HG02884 (cell line): ENCODE data around the gene C17orf67.

Experiments used
- ATAC-seq: cut with Tn5 transposase; IDR thresholded peaks from one replicate; pipeline ENCODE4 v1.9.1; 2021; ENCODE audit warnings: mild to moderate bottlenecking, moderate library complexity; ENCODE audit not compliant: unreplicated experiment

The C17orf67 gene, protein sequence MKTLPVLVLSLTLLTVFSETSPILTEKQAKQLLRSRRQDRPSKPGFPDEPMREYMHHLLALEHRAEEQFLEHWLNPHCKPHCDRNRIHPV

DNA sequence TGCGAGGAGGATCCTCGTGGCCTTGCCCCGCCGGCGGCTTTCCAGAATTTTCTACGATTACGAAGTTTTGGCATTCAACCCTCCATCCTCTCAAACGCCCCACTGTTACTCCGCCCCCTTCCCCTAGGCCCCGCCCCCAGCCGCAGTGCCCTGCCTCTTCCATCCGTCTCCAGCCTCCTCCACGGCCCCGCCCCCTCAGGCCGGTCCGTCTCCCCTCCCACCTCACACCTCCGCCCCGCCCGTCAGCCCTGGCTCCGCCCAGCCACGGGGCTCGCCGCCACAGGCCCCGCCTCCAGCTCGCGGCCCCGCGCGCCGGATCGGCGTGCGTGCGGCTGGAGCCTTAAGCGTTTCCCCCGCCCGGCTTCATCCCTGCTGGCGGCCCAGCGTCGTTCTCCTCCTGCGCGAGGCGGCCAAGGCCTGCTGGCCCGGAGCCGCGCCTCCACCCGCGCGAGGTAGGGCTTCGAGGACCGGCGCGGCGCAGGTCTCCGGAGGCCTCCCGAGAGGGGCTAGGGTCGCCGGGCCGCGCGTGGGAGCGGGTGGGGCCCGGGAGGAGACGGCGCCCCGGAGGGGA, at the start of gene C17orf67, which contains the start of gene DGKE:
TSS of gene C17orf67 (minus strand) at position 112 of the 571 bp plus-strand sequence. CDS start 18,110 bp downstream, outside the sequence.
TSS of gene DGKE (plus strand) at position 343 of the 571 bp plus-strand sequence. CDS start 645 bp downstream, outside the sequence.
- ATAC-seq, result peak; percentile 62

DNA sequence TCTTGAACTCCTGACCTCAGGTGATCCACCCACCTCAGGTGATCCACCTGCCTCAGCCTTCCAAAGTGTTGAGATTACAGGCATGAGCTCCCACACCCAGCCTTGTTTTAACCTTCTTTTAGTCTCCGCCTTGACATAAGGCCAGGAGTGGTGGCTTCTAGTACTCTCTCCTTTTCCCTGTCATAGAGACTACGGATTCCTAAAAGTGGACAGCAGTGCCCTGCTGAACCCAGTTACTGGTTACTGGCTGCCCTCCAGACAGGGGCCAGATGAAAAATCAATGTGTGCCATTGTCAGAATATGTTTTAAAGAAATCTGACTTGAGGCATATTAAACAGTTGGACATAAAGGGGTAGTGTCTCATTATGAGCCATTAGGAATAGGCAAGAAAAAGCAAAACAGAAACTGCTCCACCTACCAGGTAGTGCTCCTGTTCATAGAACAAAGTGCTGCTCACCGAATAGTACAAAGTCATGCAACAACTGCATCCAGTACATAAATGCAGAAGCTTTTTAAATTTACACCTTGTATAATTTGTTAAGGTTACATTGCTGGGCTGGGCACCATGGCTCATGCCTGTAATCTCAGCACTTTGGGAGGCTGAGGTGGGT, 48.1 kb upstream of the C17orf67 start:
- no peak for ATAC-seq

DNA sequence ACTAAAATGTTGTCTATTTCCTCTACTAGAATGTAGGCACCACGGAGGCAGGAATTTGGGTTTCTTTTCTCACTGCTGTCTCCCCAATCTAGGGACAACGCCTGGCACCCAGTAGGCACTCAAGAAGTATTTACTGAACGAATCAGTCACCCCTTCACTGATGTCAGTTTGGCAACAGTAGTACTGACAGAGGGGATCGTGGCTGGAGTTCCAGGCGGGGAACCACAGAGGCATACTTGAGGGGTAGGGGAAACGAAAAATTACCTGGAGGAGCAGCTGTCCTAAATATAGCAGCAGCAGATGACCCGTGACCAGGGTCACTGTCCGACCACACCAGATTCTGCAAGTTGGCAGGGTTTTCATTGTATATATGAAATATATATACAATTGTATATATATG, 46.9 kb upstream of the C17orf67 start:
- ATAC-seq, result no peak

DNA sequence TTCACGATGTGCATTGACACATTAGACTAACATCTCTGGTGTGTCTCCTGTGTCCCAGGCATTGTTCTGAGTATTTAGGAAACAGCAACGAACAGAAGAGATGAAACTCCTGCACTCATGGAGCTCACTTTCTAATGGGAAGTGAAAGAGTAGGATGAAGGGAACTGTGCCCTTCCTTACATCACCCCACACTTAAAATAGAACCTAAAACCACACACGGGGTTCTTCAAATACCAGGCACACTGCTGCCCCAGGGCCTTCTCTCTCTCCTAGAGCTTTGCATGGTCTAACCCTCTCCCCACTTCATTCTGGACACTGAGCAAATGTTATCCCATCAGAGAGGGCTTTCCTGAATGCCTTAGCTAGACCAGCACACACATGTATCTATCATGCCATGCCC, 46.4 kb upstream of the C17orf67 start:
- ATAC-seq, result no peak

DNA sequence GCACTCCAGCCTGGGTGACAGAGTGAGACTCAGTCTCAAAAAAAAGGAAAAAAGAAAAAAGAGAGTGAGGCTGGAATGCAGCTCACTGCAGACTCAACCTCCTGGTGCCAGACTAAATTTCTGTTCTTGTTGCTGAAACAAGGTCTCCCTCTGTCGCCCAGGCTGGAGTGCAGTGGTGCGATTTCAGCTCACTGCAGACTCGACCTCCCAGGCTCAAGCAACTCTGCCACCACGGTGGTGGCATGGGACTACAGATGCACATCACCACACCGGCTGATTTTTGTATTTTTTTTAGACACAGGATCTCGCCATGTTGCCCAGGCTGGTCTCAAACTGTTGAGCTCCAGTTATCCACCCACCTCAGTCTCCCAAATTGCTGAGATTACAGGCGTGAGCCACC, 45.6 kb upstream of the C17orf67 start:
- no peak for ATAC-seq

DNA sequence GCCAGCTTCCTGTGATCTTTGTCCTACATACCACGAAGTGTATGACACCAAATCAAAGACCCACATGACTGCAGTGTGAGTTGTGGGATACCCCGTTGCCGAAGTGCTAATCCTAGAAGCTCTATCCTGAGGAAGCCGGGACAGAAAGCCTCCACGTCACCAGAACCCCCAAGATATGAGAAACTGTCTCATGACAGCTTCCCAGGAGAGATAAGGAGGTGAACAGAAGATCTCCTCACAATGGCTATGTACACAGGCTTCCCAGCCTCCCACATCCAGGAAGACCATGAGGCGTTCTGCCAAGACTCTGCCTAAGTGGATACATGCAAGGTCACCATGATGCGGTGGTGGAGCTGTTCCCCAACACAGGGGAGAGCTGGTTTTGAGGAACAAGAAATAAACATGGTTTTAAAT, 43.1 kb upstream of the C17orf67 start:
- ATAC-seq, result no peak

DNA sequence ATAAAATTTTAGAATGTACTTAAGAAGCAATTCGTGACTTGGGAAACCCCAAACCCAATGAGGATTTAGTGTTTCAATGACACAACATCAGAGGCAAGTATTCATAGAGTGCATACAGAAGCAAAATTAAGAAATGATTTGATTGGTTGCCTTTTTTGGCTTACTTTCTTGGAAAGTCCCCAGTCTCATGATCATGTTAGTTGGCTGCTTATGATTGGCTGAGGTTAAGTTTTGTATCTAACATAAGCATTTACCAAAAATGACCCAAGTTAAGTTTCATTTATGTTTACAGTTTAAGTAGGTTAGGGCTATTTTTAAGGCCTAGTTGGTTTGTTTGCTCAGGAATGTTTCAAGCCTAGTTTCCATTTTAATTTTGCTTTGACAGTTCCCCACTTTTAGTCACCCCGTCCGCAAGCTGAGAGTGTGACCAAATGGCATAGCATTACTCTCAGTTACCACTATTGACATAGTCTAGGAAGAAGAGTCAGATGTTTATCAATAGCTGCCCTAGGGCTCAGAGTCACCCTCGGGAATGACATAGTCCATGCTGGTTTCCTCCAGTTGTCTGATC, 36.4 kb upstream of the C17orf67 start:
- peak; percentile 63 for ATAC-seq

DNA sequence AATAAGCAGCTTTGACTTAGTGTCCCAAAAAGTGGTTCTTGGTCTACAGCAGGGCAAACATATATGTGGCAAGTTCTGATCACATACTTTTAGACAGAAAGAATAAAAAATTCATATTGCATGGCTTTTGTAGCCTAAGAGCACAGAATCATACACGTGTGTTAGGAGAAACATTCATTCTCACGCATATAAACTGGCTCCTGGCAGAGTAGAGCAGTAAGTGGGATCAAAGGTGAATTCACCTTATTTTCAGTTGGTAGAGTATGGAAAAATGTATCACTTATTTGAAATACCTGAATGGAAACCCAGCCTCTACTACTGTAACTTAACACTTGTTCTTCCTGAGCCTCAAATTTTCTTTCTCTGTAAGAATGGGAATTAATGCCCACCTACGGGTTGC, 35.0 kb upstream of the C17orf67 start:
- no peak for ATAC-seq

DNA sequence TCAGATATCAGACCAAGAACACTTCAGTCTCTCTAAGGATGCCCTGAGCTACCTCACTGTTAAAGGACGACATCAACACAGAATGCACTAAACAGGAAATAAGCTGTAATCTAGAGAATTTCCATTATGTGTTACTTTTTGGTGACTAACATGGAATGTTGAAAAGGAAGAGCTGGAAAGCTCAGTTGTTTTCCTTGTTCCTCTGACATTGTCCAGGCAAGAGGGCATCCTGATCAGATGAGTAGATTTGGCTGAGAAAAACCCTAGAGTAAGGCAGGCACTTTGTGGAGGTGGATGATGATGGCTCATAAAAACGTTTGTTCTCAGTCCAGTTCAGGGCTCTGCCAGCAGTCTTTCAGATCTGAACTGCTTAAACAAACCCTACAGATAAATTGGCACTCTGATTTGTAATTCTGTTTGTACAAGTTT, 34.2 kb upstream of the C17orf67 start:
- ATAC-seq, result no peak

DNA sequence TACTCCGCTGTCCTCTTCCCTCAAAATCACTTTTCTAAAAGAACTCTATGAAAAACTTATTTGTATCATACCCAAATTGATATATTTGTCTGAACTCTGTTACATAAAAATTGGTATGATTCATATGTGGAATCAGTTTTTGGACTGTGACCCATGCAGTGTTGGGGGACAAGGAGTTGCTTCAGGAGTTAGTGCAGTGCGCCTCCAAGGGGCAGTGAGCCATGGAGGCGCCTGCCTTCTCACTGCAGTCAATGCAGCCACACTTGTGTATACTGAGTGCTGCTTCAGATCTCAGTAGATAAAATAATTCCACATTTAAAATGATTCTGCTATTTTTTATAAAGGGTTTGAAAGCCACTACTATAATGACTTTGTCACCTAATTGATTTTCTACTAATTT, 32.8 kb upstream of the C17orf67 start:
- no peak for ATAC-seq

DNA sequence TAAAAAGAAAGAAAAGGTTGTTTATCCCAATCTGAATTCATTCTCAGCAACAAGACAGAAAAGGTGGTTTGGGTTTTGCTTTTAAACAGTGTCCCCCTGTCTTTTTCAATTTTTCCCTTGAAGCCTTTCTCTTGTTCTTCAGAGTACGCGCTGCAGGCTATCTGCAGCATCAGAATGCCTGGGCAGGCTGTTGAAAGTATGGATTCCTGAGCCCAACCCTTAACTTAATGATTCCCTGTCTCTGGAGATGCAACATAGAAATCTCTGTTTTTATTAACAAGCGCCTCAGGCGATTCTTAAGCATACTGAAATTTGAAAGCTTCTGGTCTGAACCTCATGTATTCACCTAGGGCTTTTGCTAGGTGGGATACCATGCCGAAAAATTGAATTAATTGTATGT, 32.4 kb upstream of the C17orf67 start:
- no peak for ATAC-seq

DNA sequence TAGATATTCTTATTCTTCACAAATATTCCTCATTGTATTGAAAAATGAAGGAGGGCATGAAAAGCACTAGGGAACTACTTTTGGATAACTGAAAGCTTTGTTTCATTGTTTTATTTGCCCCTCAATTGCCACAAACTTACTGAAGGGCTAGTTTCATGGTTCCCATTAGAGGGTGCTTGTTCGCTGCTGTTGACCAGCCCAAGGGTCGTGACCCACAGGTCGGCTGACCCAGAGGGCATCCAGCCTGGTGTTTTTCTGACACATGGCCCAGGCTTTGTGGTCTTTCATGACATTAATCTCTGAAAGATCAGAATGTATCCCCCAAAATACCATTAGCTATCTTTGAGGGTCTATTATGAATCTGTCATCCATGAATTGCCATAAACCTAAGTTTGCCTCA, 30.3 kb upstream of the C17orf67 start:
- ATAC-seq, result no peak

DNA sequence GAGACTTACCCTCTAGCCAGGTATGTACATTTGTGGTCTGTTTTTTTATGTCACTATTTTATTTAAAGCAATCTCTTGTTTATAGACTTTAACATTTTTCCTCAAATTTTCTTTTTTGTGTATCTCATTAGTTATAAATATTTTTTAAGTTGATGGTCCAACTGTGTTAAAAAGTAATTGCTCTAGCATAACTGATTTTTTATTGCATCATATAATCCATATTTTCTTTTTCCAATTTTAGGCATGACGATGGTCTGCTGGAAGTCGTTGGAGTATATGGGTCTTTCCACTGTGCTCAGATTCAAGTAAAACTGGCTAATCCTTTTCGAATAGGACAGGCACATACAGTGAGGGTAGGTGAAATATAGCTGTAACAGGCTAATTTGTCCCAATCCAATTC, 28.2 kb upstream of the C17orf67 start:
- no peak for ATAC-seq

DNA sequence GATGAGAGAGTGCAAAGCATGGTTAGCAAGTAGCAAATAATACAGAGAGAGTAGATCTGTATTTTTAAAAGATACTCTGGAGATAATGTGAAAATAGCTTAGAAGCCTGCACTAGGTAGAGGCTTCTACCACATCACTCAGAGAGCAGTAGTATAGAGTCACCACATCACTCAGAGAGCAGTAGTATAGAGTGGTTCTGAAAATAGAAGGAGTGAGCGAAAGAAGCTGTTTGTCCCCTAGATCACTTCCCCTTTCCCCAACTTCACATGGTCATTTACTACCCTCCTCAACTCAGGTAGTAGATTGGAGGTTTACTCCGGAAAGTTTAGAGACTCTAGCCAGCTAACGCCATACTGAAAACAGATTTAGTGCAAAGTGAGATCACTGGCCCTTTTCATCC, 17.3 kb upstream of the C17orf67 start:
- no peak for ATAC-seq

DNA sequence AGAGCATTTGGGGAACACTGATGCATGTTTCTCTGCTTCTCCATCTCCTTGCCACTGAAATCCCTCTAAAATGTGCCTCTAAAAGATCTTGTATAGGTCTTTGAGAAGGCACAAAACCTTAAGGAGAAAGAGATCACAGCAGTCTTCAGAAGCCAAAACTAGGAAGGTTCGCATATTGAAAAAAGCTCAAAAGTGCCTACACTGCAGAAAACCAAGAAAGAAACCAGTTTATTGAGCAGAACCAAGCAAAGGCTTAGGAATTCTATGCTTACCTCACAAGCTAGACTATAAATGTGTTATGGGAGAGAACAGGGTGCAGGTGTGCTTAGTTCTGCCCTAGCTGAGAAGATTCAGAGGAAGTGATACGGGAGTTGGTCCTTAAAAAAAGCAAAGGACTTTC, 16.9 kb upstream of the C17orf67 start:
- no peak for ATAC-seq

DNA sequence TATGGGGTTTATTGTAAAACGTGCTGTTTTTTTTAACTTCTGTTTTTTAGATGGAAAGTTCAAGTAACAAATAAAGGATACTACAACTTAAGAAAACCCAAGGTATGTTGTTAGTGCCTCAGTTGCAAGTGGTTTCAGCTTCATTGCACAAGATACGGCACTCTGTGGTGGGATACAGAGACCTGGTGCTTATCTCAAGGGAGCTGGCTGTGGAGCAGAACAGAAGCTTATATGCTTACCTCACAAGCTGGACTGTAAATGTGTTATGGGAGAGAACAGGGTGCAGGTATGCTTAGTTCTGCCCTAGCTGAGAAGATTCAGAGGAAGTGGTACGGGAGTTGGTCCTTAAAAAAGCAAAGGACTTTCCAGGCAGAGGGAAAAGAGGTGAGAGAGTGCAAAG, 15.4 kb upstream of the C17orf67 start:
- no peak for ATAC-seq

DNA sequence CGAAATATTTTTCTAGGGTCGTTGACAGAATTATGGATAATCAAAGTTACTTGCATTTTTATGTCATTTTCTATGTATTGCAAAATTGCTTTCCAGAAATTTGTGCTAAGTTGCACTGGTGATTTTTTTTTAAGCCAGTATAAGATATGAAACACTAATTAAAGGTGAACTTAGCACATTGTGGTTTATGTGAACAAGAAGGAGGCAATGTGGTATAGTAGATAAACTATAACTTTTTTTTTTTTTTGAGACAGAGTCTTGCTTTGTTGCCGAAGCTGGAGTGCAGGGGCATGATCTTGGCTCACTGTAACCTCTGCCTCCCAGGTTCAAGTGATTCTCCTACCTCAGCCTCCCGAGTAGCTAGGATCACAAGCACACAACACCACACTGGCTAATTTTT, 13.4 kb upstream of the C17orf67 start:
- ATAC-seq, result no peak

DNA sequence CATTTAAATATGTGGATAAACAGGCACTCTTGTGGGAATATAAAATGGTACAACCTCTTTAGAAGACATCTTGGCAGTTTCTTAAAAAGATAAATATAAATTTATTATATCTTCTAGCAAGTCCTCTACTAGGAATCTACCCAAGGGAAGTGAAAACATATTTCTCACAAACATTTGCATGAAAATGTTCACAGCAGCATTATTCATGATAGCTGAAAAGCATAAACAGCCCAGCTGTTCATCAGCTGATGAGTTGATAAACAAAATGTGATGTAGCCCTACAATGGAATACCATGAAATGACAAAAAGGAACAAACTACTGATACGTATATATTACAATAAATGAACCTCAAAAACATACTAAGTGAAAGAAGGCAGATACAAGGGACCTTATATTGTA, 12.2 kb upstream of the C17orf67 start:
- no peak for ATAC-seq

DNA sequence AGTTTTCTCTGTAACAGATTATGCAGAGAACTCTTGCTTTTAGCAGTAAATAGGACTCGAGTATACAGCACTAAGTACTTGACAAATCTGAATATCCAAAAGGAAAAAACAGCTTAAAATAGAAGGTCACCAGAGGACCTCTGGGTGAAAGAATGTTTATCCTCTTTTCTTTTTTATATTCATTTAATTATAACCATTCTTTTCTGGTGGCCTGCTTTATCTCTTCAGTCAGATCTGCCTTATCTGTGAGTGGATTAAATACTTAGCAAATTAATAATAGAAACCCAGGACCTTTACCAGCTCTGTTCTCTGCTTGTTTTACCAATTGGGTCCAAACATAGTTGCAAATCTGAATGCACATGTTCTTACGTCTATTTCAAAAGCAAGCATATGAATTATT, 8.9 kb upstream of the C17orf67 start:
- no peak for ATAC-seq

DNA sequence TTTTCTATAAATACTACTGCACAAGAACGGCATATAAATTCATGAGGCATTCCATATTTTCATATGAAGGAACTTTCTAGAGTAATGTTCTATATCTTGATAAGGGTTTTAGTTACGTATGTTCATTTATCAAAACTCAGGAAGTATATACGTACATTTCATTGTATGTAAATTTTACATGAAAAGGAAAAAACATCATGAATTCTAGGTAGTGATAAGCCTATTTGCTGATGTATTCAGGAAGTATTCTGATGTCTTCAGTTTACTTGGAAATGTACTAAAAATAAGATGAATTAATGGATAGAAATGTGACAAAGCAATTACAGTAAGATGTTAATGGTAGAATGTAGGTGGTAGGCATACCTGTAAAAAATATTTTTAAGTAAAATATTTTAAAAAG, 5.0 kb upstream of the C17orf67 start:
- ATAC-seq, result no peak

DNA sequence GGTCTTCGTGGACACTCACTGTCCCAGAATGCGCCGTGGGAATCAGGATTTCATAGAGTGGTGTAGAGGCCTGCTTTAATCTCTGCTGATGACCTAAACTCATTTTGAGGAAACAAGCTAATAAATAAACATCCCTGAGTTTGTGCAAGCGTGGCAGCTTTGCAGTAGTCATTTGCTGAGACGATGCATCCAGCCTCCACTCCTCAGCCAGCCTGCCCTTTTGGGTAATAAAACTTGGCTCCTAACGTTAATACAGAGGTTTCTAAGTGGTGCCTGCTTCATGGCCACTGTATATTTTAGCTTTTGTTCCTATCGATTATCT, 1.5 kb upstream of the C17orf67 start:
- no peak for ATAC-seq
